Lung (tissue), 12 donors: Measurements from ENCODE around the gene C3. TPM values are rescaled to one million over a fixed set of nuclear protein-coding genes. Genes with fewer than 3 reads are reported as not detected.
A peak's percentile ranks its signal among the peaks of the same experiment; 100 is the strongest.

Experiments used
- ATAC-seq: fragments of 200-7000 bp; cut with Tn5 transposase; one replicate; pipeline ENCODE4 v1.9.1; 2020; ENCODE audit warnings: moderate number of reproducible peaks; ENCODE audit not compliant: insufficient read depth, low FRiP score
- DNase-seq, 3 donors: peaks; one replicate each; pipeline ENCODE4 v3.0.0-alpha.2; 2013 to 2017
- H3K27ac ChIP-seq, 2 donors: one replicate each; pipeline ENCODE4 v1.5.1; 2013; ENCODE audit warnings: mild to moderate bottlenecking in 2 of 2, moderate library complexity in 2 of 2, control low read depth in 1 of 2, inconsistent platforms in 1 of 2, low read depth in 1 of 2, low read length in 1 of 2
- H3K27me3 ChIP-seq, 3 donors: one replicate each; pipeline ENCODE4 v1.5.1; 2013; ENCODE audit warnings: low read length in 2 of 3; ENCODE audit not compliant: control insufficient read depth in 3 of 3, insufficient read depth in 3 of 3
- H3K36me3 ChIP-seq, 4 donors: one replicate each; pipeline ENCODE4 v1.5.1; 2013; ENCODE audit warnings: low read length in 4 of 4, mild to moderate bottlenecking in 1 of 4, moderate library complexity in 1 of 4; ENCODE audit not compliant: control insufficient read depth in 4 of 4, insufficient read depth in 4 of 4
- H3K4me1 ChIP-seq, 5 donors: one replicate each; pipeline ENCODE4 v1.5.1; 2013; ENCODE audit warnings: low read length in 5 of 5, mild to moderate bottlenecking in 2 of 5, moderate library complexity in 1 of 5; ENCODE audit not compliant: control insufficient read depth in 5 of 5, insufficient read depth in 5 of 5
- H3K4me3 ChIP-seq: one replicate; pipeline ENCODE4 v1.5.1; 2013; ENCODE audit warnings: mild to moderate bottlenecking, control low read depth, moderate library complexity
- H3K9ac ChIP-seq, 2 donors: one replicate each; pipeline ENCODE4 v1.5.1; 2013; ENCODE audit warnings: low read length in 2 of 2, control low read depth in 1 of 2; ENCODE audit not compliant: insufficient read depth in 1 of 2
- H3K9me3 ChIP-seq, 4 donors: one replicate each; pipeline ENCODE4 v1.5.1; 2013; ENCODE audit warnings: low read length in 3 of 4, mild to moderate bottlenecking in 1 of 4, moderate library complexity in 1 of 4; ENCODE audit not compliant: control insufficient read depth in 4 of 4, insufficient read depth in 3 of 4
- whole genome bisulfite sequencing, 2 donors: extraction: QIAGEN DNeasy Blood & Tissue Kit; methylation state at CpG; one replicate each; pipeline ENCODE4 v1.1.7; 2013; 5-methylcytosine and 5-hydroxymethylcytosine counted together
- polyA plus RNA-seq, 2 donors: library from polyadenylated mRNA; stranded (reverse); fragments of 200-250 nt; gene quantifications; one replicate each; pipeline ENCODE4 v1.2.1, GENCODE V29; 2013
- total RNA-seq, 2 donors: library from RNA; depleted of rRNA in 1 of 2; stranded (reverse); fragments of >200 nt in 1 of 2; gene quantifications; one replicate each; pipeline ENCODE4 v1.2.1, GENCODE V29; 2014 to 2021
- TF ChIP-seq, protein P1 (sequence below): IDR thresholded peaks from 2 replicates; pipeline ENCODE4 v1.5.1; 2012; ENCODE audit warnings: mild to moderate bottlenecking; ENCODE audit errors: control extremely low read depth, extremely low read depth
- donor health status: control.
- donor health status: control.
- donor health status: Bipolar disorder and iron deficiency.
- donor health status: healthy.
- donor health status: DM: yes; HTN: yes; CAD: no.

Gene C3
- total and polyA plus RNA-seq, 4 donors: 613 to 1,612 (median 1,252) TPM

DNA sequence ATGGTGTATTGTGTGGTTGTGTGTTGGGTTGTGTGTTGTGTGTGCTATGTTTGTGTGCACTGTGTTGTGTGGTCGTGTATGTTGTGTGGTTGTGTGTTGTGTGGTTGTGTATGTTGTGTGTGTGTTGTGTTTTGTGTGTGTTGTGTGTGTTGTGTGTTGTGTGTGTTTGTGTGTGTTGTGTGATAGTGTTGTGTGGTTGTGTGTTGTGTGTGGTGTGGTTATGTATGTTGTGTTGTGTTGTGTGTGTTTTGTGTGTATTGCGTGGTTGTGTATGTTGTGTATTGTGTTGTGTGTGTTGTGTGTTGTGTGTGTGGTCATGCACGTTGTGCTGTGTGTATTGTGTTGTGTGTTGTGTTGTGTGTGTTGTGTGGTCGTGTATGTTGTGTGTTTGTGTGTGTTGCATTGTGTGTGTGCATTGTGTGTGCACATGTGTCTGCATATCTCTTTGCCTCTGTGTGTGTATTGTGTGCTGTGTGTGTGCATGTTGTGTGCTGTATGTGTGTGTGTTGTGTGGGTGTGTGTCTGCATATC is 2.9 kb downstream of the C3 start:
- no peak for ATAC-seq
- DNase-seq: peak in 1 of 3 donors; percentile 27
- H3K27ac ChIP-seq: no peak overlapping the region
- peaks cover 0 to 6% (median under 1%) of the 10 kb centered on the region in 4 donors for H3K36me3 ChIP-seq
- H3K27me3 ChIP-seq: no peaks in the 10 kb centered on the region
- H3K4me3 ChIP-seq: no peak overlapping the region
- WGBS, 2 donors: 82 to 92% methylated on average over 4 of the region's 4 CpGs
- H3K9ac ChIP-seq: no peak overlapping the region
- H3K9me3 ChIP-seq: peaks cover 0 to 2% (median 0%) of the 10 kb centered on the region in 4 donors
- TF ChIP-seq, protein P1, sequence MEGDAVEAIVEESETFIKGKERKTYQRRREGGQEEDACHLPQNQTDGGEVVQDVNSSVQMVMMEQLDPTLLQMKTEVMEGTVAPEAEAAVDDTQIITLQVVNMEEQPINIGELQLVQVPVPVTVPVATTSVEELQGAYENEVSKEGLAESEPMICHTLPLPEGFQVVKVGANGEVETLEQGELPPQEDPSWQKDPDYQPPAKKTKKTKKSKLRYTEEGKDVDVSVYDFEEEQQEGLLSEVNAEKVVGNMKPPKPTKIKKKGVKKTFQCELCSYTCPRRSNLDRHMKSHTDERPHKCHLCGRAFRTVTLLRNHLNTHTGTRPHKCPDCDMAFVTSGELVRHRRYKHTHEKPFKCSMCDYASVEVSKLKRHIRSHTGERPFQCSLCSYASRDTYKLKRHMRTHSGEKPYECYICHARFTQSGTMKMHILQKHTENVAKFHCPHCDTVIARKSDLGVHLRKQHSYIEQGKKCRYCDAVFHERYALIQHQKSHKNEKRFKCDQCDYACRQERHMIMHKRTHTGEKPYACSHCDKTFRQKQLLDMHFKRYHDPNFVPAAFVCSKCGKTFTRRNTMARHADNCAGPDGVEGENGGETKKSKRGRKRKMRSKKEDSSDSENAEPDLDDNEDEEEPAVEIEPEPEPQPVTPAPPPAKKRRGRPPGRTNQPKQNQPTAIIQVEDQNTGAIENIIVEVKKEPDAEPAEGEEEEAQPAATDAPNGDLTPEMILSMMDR: no peak
- peaks cover 0 to 8% (median 3%) of the 10 kb centered on the region in 5 donors for H3K4me1 ChIP-seq

DNA sequence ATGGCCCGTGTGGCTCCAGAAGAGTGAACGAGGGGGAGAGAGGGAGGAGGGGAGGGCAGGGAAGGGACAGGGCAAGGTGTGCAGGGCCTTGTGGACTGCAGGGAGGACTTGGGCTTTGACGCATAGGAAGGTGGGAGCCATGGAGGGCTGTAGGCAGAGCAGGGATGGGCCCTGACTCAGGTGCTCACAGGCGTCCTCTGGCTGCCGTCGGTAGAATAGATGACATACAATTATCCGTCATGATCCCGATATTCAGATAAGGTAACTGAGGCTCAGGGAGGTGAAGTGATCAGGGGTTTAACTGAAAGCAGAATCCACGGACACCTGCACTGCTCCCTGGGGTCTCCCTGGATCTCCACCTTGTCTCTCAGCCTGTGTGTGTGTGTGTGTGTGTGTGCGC is 3.4 kb downstream of the C3 start:
- Histone ChIP-seq H3K4me3 (no peak overlapping the region), H3K27me3 (no peaks in the 10 kb centered on the region), H3K36me3 (peaks cover 0 to 6% (median 2%) of the 10 kb centered on the region in 4 donors), H3K9ac (no peak overlapping the region), H3K9me3 (peaks cover 0 to 2% (median 0%) of the 10 kb centered on the region in 4 donors), H3K27ac (no peak overlapping the region), H3K4me1 (peaks cover 0 to 8% (median 0%) of the 10 kb centered on the region in 5 donors)
- WGBS, 2 donors: 77 to 81% methylated on average over 10 of the region's 10 CpGs
- ATAC-seq: no peak
- TF ChIP-seq, protein P1: no peak
- DNase-seq: no peak

DNA sequence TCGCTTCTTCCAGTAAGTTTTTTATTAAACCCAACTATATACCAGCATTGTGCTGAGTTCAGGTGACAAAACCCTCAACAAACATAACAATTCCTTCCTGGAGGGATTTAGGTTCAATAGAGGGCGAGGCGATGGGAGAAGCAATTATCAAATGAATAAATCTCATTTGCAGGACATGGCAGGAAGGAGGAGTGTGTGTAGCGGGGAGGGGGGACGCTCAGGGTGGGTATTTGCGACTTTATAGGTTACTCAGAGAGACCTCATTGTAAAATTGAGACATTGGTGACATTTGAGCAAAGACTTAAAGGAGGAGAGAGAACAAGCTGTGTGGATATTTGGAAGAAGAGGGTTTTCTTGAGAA is 3.9 kb downstream of the C3 start:
- no peak overlapping the region for H3K9ac ChIP-seq
- H3K36me3 ChIP-seq: peaks cover 0 to 6% (median 2%) of the 10 kb centered on the region in 4 donors
- 67 to 74% methylated on average over 6 of the region's 6 CpGs for WGBS, 2 donors
- H3K27ac ChIP-seq: no peak overlapping the region
- peaks cover 0 to 2% (median 0%) of the 10 kb centered on the region in 4 donors for H3K9me3 ChIP-seq
- peaks cover 0 to 3% (median 2%) of the 10 kb centered on the region in 3 donors for H3K27me3 ChIP-seq
- no peak overlapping the region for H3K4me3 ChIP-seq
- H3K4me1 ChIP-seq: peaks cover 0 to 7% (median 0%) of the 10 kb centered on the region in 5 donors
- ATAC-seq (no peak), DNase-seq (no peak)
- TF ChIP-seq, protein P1: no peak
